ENCODE measurements around the gene ZFAND3.

ZFAND3 gene

DNA sequence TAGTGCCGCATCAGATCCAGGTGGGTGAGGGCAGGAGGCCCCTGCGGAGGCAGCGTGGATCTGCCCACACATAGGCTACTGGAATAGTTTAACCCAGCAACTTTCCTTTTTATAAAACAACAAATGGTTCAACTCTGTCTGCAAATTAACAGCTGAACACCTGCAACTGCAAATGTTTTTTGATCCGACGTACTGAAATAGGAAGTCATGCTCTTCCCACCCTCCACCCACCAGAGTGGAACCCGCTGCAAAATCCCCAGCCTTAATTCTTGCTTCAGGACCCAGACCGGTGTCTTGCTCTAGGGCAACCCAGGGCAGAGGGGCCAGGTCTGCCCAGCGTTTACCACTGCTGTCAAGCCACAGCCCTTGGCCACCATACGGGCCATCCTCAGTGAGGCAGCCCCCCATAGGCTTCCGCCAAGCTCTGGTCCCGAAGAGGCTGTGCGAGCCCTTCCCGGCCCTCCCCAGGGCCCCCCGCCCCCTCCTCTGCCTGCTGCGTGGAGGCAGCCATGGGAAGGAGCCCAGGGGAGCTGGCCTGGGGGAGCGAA is 334.3 kb downstream of the ZFAND3 start:
- H3K79me2 ChIP-seq (ENCODE audit: insufficient read depth, low read length) = no peaks in the 10 kb centered on the region
- H2AFZ ChIP-seq (ENCODE audit: low read length) = no peak overlapping the region
- H3K4me3 ChIP-seq (ENCODE audit: low read depth, low read length, poor library complexity, severe bottlenecking) = no peak overlapping the region
- H3K27me3 ChIP-seq (ENCODE audit: insufficient read depth, low read length) = no peaks in the 10 kb centered on the region
- H3K9ac ChIP-seq (ENCODE audit: low read length) = no peak overlapping the region; the same call in 1 of the 2 replicates
- H3K36me3 ChIP-seq (ENCODE audit: insufficient read depth, low read length) = no peaks in the 10 kb centered on the region
- TF ChIP-seq, protein P1, sequence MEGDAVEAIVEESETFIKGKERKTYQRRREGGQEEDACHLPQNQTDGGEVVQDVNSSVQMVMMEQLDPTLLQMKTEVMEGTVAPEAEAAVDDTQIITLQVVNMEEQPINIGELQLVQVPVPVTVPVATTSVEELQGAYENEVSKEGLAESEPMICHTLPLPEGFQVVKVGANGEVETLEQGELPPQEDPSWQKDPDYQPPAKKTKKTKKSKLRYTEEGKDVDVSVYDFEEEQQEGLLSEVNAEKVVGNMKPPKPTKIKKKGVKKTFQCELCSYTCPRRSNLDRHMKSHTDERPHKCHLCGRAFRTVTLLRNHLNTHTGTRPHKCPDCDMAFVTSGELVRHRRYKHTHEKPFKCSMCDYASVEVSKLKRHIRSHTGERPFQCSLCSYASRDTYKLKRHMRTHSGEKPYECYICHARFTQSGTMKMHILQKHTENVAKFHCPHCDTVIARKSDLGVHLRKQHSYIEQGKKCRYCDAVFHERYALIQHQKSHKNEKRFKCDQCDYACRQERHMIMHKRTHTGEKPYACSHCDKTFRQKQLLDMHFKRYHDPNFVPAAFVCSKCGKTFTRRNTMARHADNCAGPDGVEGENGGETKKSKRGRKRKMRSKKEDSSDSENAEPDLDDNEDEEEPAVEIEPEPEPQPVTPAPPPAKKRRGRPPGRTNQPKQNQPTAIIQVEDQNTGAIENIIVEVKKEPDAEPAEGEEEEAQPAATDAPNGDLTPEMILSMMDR (IDR thresholded peaks at IDR 0.05; ENCODE audit: low read length) = no peak
- TF ChIP-seq EZH2 (IDR thresholded peaks at IDR 0.05; ENCODE audit: borderline replicate concordance, low read length) = no peak
- peaks cover 17% of the 10 kb centered on the region for H3K4me1 ChIP-seq (ENCODE audit: insufficient read depth, low read length, severe bottlenecking)
- no peaks in the 10 kb centered on the region for H4K20me1 ChIP-seq (ENCODE audit: insufficient read depth, low read length)
- peak overlapping the region; percentile 67 for H3K27ac ChIP-seq (ENCODE audit: low read depth, low read length, poor library complexity, severe bottlenecking)
- H3F3A ChIP-seq (ENCODE audit: insufficient read depth, low read length) = no peaks in the 10 kb centered on the region
- no peaks in the 10 kb centered on the region for H3K9me3 ChIP-seq (ENCODE audit: low read length)
- H3K9me2 ChIP-seq (ENCODE audit: low read depth, low read length) = no peaks in the 10 kb centered on the region
- peak overlapping the region; percentile 48; the same call in 1 of the 2 replicates for H3K4me2 ChIP-seq (ENCODE audit: low read length)

DNA sequence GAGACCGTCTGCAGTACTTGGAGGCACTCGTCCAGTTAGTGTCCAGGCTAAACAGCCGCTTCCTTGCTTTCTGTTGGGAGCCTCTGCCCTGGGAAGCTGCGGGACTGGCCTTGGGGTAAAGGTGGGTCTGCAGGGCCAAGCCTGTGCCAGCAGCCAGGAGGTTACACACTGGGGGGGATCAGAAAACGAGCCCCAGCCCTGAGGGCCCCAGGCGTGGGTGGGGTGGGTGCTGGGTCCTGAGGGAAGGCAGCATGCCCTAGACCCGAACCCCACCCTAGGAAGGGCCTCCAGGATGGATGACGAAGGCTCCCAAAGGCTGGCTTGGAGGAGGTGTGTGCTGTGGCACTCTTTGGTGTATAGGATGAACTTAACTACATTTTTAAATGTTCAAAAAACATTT is 335.2 kb downstream of the ZFAND3 start:
- Histone ChIP-seq H3K9me2 (ENCODE audit: low read depth, low read length) (no peaks in the 10 kb centered on the region), H3K27ac (ENCODE audit: low read depth, low read length, poor library complexity, severe bottlenecking) (no peak overlapping the region), H3K36me3 (ENCODE audit: insufficient read depth, low read length) (no peaks in the 10 kb centered on the region), H3K4me2 (ENCODE audit: low read length) (no peak overlapping the region), H2AFZ (ENCODE audit: low read length) (no peak overlapping the region), H3K79me2 (ENCODE audit: insufficient read depth, low read length) (no peaks in the 10 kb centered on the region), H3K4me3 (ENCODE audit: low read depth, low read length, poor library complexity, severe bottlenecking) (no peak overlapping the region), H3K9ac (ENCODE audit: low read length) (no peak overlapping the region), H3K4me1 (ENCODE audit: insufficient read depth, low read length, severe bottlenecking) (peaks cover 17% of the 10 kb centered on the region), H4K20me1 (ENCODE audit: insufficient read depth, low read length) (no peaks in the 10 kb centered on the region), H3K9me3 (ENCODE audit: low read length) (no peaks in the 10 kb centered on the region), H3F3A (ENCODE audit: insufficient read depth, low read length) (no peaks in the 10 kb centered on the region), H3K27me3 (ENCODE audit: insufficient read depth, low read length) (no peaks in the 10 kb centered on the region)
- no peak for TF ChIP-seq EZH2 (IDR thresholded peaks at IDR 0.05; ENCODE audit: borderline replicate concordance, low read length)
- TF ChIP-seq, protein P1 (IDR thresholded peaks at IDR 0.05; ENCODE audit: low read length) = no peak

DNA sequence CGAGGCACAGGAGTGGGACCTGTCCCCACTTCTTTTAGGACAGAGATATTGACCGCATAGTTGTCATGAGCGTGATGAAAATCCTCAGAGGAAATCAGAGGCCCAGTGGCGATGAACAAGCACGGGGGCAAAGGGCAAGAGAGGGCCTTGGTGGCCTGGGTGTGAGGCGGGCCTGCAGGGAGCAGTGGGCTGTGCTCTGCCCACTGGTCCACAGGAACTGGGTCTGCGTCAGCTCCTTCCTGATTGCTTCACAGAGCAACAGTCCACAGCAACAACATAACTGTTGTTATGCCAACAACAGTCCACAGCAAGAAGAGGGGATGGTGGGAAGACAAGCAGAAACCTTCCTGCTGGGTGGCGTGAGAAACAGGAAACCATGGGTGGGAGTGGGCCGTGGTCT is 335.6 kb downstream of the ZFAND3 start:
- no peak overlapping the region for H3K4me2 ChIP-seq (ENCODE audit: low read length)

More for the DNA sequence above, 335.6 kb downstream of the ZFAND3 start:
- H3K36me3 ChIP-seq (ENCODE audit: insufficient read depth, low read length) = no peaks in the 10 kb centered on the region
- peaks cover 17% of the 10 kb centered on the region for H3K4me1 ChIP-seq (ENCODE audit: insufficient read depth, low read length, severe bottlenecking)
- H3F3A ChIP-seq (ENCODE audit: insufficient read depth, low read length) = no peaks in the 10 kb centered on the region
- no peaks in the 10 kb centered on the region for H3K79me2 ChIP-seq (ENCODE audit: insufficient read depth, low read length)
- no peaks in the 10 kb centered on the region for H3K9me3 ChIP-seq (ENCODE audit: low read length)
- H3K27me3 ChIP-seq (ENCODE audit: insufficient read depth, low read length) = no peaks in the 10 kb centered on the region
- TF ChIP-seq, protein P1 (IDR thresholded peaks at IDR 0.05; ENCODE audit: low read length) = no peak
- TF ChIP-seq EZH2 (IDR thresholded peaks at IDR 0.05; ENCODE audit: borderline replicate concordance, low read length) = no peak
- H3K4me3 ChIP-seq (ENCODE audit: low read depth, low read length, poor library complexity, severe bottlenecking) = no peak overlapping the region
- no peak overlapping the region for H2AFZ ChIP-seq (ENCODE audit: low read length)
- H3K27ac ChIP-seq (ENCODE audit: low read depth, low read length, poor library complexity, severe bottlenecking) = no peak overlapping the region
- H4K20me1 ChIP-seq (ENCODE audit: insufficient read depth, low read length) = no peaks in the 10 kb centered on the region
- no peak overlapping the region for H3K9ac ChIP-seq (ENCODE audit: low read length)
- no peaks in the 10 kb centered on the region for H3K9me2 ChIP-seq (ENCODE audit: low read depth, low read length)

All from OCI-LY1 (cell line).